DMS114 treated with DMSO at 0.1 percent for 48 hours (cell line): Measurements from ENCODE around the gene PERCC1.

Source experiments
- DNase-seq: peaks from one replicate; lab custom pipeline; 2025; ENCODE audit not compliant: unreplicated experiment; lab: John Stamatoyannopoulos, UW

Gene PERCC1

DNA sequence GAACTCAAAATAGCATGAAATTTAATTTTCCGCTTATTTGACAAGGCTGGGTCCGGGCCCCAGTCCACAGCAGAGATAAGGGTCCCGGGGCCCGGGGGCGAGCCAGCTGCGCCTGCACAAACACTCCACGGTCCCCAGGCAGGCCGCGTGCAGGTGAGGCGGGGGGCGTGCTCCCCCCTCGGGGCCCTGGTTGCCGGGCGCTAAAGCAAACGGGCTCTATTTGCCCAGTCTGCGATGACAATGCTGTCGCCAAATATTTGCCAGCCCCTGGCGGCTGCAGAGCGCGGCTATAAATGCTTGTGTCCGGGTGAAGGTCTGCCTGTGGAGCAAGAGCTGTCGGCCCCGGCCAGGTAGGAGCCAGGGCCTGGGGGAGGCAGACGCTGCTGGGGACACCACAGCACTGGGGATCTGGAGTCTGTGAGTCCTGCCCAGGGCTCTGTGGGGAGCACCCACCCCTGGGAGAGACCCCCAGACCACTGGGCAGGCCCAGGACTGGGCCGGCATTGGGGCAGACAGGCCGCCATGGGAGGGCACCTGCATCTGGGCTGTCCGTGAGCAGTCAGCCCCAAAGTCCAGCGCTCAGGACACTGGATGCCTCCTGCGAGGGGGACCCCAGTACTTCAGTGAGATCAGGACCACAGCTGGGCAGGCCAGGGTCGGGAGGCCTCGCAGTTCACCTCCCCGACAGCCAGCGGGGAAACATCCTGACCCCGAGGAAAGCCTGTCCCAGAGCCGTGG is at the start of gene PERCC1:
PERCC1 (plus strand) TSS at position 320 of the 738 bp plus-strand sequence. CDS start 1,516 bp downstream, outside the sequence.
- DNase-seq: no peak

GRCh38 chr16:1381612-1382406 is 49.1 kb upstream of the PERCC1 start:
- DNase-seq: no peak

DNA sequence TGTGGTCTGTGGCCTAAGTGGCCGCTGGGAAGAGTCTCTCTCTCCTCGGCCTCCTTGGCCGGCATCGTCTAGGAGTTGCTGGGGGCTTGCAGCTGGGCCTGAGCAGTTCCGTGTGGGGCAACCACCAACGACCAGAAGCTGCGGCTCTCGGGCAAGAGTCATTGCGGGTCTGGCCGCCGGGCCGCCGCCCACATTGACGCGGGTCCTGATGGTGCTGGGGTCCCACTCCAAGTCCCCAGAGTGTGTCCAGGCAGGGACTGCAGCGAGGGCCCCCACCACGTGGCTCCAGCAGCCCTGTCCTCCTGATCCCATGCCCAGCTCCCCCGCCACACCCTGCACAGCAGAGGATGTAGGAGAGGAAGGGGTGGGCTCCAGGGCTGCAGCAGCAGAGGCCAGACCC is 47.3 kb upstream of the PERCC1 start:
- no peak for DNase-seq

GRCh38 chr16:1385232-1385631 is 45.6 kb upstream of the PERCC1 start:
- DNase-seq: no peak

DNA sequence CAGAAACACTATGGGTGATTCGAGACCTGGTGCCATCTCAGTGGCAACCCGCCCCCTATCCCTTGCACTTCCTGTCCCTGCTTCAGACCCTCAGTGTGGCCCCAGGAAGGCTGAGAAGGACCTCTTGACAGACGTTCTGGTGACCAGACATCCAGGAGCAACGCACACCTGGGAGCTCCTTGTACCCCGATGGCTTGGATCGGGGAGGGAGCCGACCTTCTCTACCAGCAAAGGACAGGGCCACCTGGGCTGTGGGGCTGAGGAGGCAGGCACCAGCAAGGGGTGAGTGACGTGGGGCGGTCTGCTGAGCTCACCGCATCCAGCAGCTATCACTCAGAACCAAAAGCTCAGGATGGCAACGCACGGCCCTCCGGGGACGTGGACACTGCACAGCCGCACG is 43.5 kb upstream of the PERCC1 start:
- DNase-seq: no peak

- DNase-seq: no peak
Measured at GRCh38 chr16:1389762-1390161, 41.1 kb upstream of the PERCC1 start.

DNA sequence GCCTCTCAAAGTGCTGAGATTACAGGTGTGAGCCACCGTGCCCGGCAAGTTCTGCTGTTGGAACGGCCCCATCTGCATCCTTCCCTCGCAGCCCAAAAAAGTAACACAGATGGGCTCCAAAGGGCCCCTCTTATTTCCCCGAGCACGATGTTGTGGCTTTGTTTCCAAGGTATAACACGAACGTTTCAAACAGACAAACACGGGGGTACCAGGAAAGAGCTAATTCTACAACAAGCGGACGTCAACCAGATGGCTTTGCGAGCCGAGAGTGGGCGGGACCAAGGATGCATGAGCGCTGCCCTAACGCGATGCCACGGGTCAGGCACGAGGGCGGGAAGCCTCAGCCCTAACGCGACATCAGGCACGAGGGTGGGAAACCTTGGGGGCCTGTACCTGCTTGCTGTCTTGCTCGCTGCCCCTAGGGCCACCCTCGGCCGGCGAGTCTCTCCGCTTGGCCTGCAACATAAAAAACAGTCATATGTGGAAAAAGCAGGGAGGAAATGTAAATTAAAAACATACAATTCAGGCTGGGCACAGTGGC is 40.6 kb upstream of the PERCC1 start:
- no peak for DNase-seq

- no peak for DNase-seq
Measured at GRCh38 chr16:1392826-1393225, 38.1 kb upstream of the PERCC1 start.

DNA sequence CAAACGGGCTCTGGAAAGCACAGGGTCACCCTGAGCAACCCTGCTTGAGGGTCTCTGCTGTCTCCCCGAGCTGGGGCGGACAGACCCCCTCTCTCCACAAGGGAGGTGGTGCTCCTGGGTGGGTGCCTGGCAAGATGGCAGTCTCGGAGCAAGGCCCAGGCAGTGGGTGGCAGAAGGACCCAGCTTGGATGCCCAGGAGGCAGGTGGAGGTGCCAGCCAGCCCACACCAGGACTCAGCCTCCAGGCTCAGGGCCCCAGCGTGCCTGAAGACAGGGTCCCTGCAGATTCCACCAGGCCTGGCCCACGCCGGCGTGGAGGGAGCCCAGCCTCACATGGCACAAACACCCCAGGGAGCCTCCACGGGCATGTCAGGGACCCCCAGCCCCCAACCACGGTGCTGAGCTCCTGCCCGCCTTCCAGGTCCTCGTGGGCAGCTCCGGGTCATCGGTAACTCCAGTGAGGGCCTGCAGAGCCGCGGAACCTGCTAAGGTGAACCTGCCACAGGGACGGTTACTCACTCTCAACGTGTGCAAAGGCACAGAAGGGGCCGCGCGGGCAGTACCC is 37.2 kb upstream of the PERCC1 start:
- DNase-seq: no peak

DNA sequence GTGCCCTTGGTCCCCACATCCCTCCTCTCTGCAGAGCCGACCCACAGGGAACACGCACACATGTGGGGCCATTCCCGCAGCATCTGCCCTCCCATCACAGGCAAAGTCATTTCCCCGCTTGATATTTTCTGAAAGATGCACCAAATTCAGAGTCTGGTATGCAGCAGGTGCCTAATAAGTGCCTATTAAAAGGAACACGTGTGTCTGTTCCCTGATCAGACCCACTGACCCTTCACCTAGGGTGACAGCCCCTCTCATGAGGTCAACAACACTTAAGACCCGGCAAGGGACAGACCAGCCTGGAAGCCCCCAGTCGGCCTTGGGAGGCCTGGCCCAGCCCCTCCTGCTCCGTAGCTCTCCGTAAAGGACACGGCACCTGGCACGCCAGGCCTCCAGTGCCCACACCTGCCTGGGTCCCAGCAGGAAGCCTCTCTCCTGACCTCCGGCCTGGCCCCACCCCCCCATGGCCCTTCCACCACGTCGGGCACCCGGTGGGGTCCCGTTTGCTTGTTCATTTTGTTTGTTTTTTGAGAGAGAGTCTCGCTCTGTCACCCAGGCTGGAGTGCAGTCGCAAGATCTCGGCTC is 36.4 kb upstream of the PERCC1 start:
- no peak for DNase-seq

GRCh38 chr16:1395444-1396031 is 35.3 kb upstream of the PERCC1 start:
- no peak for DNase-seq

DNA sequence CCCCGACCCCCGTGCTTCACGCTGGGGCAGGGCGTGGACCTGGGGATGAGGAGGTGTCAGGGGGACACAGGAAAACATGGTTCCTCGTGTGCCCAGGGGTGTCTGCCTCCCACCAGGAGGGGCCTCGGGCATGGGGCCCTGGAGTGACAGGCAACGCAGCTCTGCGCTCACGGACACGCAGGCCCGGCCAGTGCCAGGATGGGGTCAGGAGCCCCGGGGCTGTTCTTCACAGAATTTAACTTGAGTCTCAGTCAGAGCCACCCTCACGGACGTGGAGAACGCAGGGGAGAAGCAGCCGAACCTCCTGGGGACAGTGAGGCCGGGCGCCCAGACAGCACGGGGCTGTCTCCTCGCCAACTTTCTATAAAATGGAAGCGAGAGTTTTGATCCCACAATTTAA is 33.1 kb upstream of the PERCC1 start:
- DNase-seq: no peak

DNA sequence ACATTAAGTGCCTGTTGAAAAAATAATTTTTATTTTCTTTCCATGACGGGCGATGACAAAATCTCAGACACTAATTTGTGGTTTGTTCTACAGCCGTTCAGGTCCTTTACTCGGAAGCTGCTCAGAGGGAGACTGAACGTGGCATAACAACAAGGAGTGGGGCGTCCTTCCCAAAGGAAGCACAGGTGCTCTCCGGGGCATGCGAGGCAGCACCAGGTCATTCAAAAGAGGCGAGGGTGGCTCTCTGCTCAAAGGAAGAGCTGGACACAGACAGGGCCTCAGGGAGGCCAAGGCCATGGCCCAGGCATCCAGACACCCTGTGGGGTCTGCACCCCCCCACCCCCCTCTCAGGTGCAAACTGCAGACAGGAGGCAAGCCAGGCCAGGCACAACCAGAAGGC is 32.5 kb upstream of the PERCC1 start:
- DNase-seq: no peak

GRCh38 chr16:1398826-1399581 is 31.9 kb upstream of the PERCC1 start:
- DNase-seq: no peak

GRCh38 chr16:1401061-1401757 is 29.7 kb upstream of the PERCC1 start:
- no peak for DNase-seq

DNA sequence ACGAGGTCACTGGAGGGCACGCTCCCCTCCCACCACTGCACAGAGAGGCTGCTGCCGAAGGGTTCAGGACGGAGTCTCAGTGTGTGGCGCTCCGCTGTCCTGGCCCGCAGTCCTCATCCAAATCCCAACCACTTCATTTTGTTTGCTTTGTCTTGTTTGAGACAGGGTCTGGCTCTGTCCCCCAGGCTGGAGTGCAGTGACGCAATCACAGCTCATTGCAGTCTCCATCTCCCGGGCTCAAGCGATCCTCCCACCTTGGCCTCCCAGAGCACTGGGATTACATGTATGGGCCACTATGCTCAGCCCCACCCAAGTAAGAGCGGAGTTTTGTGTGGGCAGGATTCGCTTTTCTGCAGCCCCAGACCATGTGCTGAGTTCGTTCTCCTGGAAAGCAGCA is 29.1 kb upstream of the PERCC1 start:
- DNase-seq: no peak

GRCh38 chr16:1403036-1403435 is 27.8 kb upstream of the PERCC1 start:
- DNase-seq: no peak

- no peak for DNase-seq
Measured at GRCh38 chr16:1403733-1404132, 27.1 kb upstream of the PERCC1 start.

GRCh38 chr16:1407753-1408152 is 23.1 kb upstream of the PERCC1 start:
- DNase-seq: no peak
